Subcutaneous adipose tissue (tissue), 4 donors: ENCODE measurements around the gene MAPK8. TPM values are rescaled to one million over a fixed set of nuclear protein-coding genes. Genes with fewer than 3 reads are reported as not detected.

Source experiments
- total RNA-seq, 4 donors: library from RNA; depleted of rRNA; stranded (reverse); fragments of >200 nt; gene quantifications; one replicate each; pipeline ENCODE4 v1.1.0, GENCODE V29; 2016
- TF ChIP-seq, protein P1 (sequence below): fragments of 450-650 bp; IDR thresholded peaks from one replicate; pipeline ENCODE4 v1.5.1; 2016; ENCODE audit warnings: low read depth, mild to moderate bottlenecking, control low read depth, antibody characterized with exemption, moderate library complexity

Gene MAPK8
- total RNA-seq, 4 donors from 2014 or later, result 34.1 to 72.2 (median 36.5) TPM

DNA sequence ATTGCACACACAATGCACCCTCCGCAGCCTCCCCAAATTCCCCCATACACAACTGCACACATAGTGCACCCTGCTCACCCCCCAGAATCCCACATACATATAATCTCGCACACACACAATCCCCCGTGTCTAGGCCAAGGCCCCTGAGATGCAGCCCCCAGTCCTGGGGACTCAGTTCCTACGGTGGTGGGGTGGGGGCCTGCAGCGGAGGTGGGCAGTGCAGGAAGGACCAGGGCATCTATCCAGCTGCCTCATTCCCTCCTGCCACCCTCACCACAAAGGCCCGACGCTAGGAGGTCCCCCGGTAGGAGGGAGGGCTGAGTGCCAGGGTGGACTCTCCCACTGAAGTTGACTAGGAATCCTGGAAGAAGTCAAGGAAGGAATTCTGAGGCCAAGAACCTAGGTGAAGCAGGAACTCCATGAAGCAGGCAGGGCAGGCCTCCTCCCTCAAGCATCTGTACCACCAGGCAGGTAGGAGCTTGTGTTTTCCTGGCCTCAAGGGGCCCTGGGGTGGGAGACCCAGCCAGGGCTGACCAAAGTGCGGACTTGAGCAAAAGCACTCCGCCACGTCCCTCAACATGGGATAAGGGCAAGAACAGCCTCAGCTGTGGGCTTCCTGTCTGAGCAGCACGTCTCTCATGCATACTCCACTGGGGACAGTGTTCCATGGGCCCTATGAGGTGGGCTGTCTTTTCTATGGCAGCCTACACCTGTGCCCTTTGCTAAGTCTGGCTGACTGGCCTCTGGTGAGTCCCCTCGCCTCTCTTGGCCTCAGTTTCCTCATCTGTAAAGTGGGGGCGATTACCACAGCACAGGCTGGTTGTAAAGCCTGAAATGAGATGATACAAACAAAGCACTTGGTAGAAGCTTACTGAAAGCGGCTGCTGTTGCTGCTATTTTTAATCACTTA lies 145.7 kb downstream of the MAPK8 start:
- TF ChIP-seq, protein P1, sequence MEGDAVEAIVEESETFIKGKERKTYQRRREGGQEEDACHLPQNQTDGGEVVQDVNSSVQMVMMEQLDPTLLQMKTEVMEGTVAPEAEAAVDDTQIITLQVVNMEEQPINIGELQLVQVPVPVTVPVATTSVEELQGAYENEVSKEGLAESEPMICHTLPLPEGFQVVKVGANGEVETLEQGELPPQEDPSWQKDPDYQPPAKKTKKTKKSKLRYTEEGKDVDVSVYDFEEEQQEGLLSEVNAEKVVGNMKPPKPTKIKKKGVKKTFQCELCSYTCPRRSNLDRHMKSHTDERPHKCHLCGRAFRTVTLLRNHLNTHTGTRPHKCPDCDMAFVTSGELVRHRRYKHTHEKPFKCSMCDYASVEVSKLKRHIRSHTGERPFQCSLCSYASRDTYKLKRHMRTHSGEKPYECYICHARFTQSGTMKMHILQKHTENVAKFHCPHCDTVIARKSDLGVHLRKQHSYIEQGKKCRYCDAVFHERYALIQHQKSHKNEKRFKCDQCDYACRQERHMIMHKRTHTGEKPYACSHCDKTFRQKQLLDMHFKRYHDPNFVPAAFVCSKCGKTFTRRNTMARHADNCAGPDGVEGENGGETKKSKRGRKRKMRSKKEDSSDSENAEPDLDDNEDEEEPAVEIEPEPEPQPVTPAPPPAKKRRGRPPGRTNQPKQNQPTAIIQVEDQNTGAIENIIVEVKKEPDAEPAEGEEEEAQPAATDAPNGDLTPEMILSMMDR, result no peak

DNA sequence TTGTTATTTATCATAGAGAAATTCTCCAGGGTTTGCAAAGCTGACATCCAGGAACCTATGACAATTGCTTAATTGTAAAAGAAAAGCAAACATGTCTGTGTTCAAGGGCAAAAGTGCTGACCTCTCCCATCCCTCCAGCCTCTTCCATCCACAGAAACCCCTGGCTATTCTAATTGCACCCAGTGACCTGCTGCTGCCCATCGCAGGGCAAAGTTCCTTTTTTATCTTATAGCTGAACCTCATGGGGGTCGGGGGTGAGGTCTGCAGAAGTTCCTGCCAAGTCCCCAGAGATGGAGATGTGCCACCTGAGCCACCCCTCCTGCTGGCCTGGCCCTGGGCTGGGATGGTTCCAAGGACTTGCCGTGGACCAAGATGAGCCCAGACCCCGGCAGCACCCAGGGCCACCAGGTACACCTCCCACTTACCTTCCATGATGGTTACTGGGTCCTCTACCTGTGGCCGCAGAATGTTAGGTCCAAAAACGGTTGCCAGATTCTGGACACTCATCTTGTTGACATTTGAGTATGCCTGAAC lies 146.5 kb downstream of the MAPK8 start:
- TF ChIP-seq, protein P1, result no peak

DNA sequence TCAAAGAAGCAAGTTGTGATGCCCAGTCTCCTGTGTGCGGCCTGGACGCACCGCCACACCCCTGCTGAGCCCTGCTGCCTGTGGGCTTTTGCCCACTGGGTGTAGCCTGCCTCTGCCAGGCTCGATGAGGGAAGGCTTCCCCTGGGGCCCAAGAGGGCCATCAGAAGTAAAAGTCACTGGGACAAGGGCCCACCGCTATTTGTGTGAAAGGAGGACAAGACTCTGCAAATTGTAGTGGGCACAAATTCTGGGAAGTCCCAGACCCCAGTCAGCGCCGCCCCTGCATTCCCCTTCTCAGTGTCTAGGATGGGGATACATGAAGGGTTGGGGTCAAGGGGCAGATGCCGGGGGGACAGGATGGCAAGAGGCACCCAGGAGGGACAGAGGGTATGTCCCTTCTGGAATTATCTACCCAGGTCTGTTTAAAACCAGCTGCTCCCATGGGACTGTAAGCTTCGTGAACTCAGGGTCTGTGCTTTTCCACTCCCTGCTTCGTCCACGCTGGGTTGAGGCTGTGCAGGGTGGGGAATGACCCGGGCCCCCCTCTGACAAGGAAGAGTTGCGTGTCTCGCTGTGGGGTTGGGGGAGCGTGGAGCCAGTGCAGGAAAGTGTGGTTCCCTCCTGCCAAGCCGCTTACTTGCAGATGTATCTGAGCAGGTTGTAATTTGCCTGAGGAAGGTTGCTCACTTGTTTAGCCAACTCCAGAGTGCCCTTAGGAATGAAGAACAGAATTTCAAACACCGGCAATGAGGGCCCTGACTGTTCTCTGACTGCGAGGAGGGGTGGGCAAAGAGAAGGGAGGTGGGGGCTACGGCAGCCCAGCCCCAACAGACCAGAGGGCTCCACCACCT lies 147.2 kb downstream of the MAPK8 start:
- TF ChIP-seq, protein P1, result no peak

DNA sequence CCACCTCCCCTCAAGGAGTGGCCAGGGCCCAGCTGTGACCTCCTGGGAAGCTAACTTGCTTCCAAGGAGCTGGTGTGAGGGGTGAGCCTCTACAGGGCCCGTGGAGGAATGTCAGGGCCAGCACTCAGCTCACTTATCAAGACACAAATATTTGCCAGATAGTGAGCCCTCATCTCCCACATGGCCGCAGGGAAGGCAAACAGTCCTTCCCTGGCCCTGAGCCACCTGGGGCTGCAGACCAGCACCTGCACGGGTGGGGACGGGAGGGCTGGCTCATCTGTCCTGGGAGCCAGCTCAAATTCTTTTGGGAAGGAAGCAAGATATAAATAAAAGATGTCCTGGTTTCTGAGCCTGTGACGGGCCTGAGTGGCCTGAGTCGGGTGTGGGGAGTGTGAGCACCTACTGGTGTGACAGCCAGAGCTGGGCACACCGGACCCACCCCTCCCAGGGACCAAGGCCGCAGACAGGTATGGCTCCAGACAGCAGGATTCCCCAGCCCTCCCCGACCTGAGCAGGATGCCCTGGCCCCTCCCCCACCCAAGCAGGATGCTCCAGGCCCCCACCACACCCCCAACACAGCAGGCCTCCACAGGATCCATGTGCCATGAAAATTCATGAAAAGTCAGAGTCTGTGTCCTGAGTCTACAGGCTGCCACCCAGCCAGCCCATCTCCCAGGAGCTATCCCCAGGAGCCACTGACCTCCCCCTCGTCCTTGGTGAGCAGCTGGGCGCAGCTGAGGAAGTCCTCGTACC lies 148.0 kb downstream of the MAPK8 start:
- TF ChIP-seq, protein P1, result no peak

DNA sequence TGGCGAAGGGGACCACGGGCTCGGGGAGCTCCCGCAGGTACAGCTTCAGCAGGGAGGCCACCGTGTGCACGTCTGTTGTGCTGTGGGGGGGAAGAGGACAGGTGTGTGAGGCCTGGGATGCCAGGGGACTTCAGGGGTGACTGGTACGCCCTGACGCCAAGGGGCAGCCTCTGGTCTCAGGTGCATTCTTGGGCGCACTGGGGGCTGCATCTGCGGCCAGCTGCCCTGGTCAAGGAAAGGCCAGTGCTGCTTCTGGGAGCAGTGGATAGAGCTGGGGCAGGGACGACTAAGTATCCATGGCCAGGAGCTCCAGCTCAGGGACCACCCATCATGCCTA lies 148.5 kb downstream of the MAPK8 start:
- TF ChIP-seq, protein P1, result no peak

DNA sequence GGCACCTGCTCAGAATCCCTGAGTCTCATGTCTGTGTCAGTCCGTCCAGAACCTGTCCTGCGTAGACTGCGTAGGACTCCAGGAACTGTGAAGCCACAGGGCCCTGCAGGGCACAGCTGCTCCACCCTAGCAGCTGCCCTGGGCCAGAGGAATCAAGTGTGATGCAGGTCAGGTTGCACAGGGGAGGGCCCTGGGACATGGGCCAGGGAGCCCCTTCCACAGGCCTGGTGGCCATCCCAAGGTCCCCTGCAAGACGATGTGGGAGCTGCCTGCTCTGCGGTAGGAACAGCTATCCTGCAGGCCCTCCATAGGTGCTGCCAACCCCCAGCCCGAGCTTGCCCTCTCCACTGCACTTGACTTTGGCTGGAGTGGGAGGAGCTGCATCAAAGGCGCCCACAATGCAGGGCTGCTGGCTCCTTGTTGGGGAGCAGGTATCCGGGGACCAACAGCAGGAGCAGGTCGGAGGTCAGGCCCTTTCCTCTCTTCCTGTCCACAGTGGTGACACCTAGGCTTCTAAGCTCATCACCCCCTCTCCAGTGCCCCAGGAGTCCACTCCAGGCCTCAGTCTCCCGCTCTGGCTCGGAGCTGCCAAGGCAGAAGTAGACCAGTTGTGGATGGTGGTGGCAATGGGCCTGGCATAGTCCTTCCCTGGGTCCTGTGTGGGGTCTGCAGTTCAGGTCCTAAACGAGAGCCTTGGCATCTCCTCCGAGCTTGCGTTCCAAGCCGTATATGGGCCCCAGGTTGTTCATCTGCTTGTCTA lies 149.1 kb downstream of the MAPK8 start:
- TF ChIP-seq, protein P1, result no peak
